Epithelial cell of proximal tubule (primary cell): ENCODE results near the gene SDHAF3. TPM values are rescaled to one million over a fixed set of nuclear protein-coding genes. Genes with fewer than 3 reads are reported as not detected.

Experiments used
- DNase-seq: peaks from one replicate; pipeline ENCODE4 v3.0.0-alpha.2; 2011; ENCODE audit warnings: low read depth
- H3K4me3 ChIP-seq: 2 replicates; pipeline ENCODE4 v1.5.1; 2011; ENCODE audit warnings: low read depth, mild to moderate bottlenecking, low read length
- CTCF ChIP-seq: conservative IDR thresholded peaks from 2 replicates; pipeline ENCODE4 v1.5.1; 2012; ENCODE audit warnings: low read depth, mild to moderate bottlenecking, low read length
- total RNA-seq: library from RNA; depleted of rRNA; stranded (reverse); fragments of >200 nt; gene quantifications from 2 replicates; pipeline ENCODE4 v1.2.3, GENCODE V29; 2015

The SDHAF3 gene
- total RNA-seq, 1 donor from 2014 or later, result 17.8 TPM

GRCh38 chr7:97088364-97088763 is 29.1 kb upstream of the SDHAF3 start:
- no peak for DNase-seq
- H3K4me3 ChIP-seq, result no peak overlapping the region
- TF ChIP-seq CTCF, result no peak

GRCh38 chr7:97089771-97090170 is 27.7 kb upstream of the SDHAF3 start:
- no peak overlapping the region for H3K4me3 ChIP-seq
- no peak for TF ChIP-seq CTCF
- no peak for DNase-seq

- no peak overlapping the region for H3K4me3 ChIP-seq
- TF ChIP-seq CTCF, result no peak
- DNase-seq, result no peak
Measured at GRCh38 chr7:97090761-97091353, 26.6 kb upstream of the SDHAF3 start.

- H3K4me3 ChIP-seq, result no peak overlapping the region
- no peak for TF ChIP-seq CTCF
- DNase-seq, result no peak
Measured at GRCh38 chr7:97094284-97094930, 23.1 kb upstream of the SDHAF3 start.

- no peak overlapping the region for H3K4me3 ChIP-seq
- no peak for TF ChIP-seq CTCF
- DNase-seq, result no peak
Measured at GRCh38 chr7:97096037-97096436, 21.5 kb upstream of the SDHAF3 start.

- no peak overlapping the region for H3K4me3 ChIP-seq
- DNase-seq, result no peak
- no peak for TF ChIP-seq CTCF
Measured at GRCh38 chr7:97096661-97097060, 20.8 kb upstream of the SDHAF3 start.

- H3K4me3 ChIP-seq, result no peak overlapping the region
- peak; percentile 89 for TF ChIP-seq CTCF
- DNase-seq, result peak; percentile 10
Measured at GRCh38 chr7:97104719-97105238, 12.7 kb upstream of the SDHAF3 start.
